GM12878 (cell line): ENCODE results near the gene MRAS. TPM values are rescaled to one million over a fixed set of nuclear protein-coding genes. Genes with fewer than 3 reads are reported as not detected.

Source experiments
- ATAC-seq: fragments of 200-7000 bp; cut with Tn5 transposase; 3 replicates; pipeline ENCODE4 v1.9.1; 2020; ENCODE audit warnings: mild to moderate bottlenecking, moderate library complexity
- BruUV-seq: library from RNA; stranded (reverse); fragments of 400-500 nt; replicated peaks from 2 replicates; lab custom pipeline; 2021; lab: Mats Ljungman, UMichigan
- CTCF ChIA-PET: fragments of 300-600 bp; sonication (Branson Sonifier 250); formaldehyde crosslinking; extraction: SDS; loops from one replicate; lab custom pipeline; 2021; ENCODE audit warnings: inconsistent platforms; lab: Yijun Ruan, JAX
- POLR2A ChIA-PET: fragments of 350-600 bp; formaldehyde crosslinking; extraction: SDS; loops from one replicate; lab custom pipeline; 2021; ENCODE audit warnings: inconsistent platforms; lab: Charles Lee
- RAD21 ChIA-PET: fragments of 300-600 bp; sonication (Branson Sonifier 250); formaldehyde crosslinking; loops from one replicate; lab custom pipeline; 2023; ENCODE audit warnings: antibody characterized with exemption; ENCODE audit not compliant: unreplicated experiment; lab: Charles Lee
- SMC1A ChIA-PET: fragments of 300-600 bp; sonication (Branson Sonifier 250); formaldehyde crosslinking; loops from one replicate; lab custom pipeline; 2023; ENCODE audit not compliant: unreplicated experiment, uncharacterized antibody; lab: Charles Lee
- DNase-seq: peaks from one replicate; pipeline ENCODE4 v3.0.0-alpha.2; 2011; ENCODE audit warnings: low read depth, low spot score
- FAIRE-seq: peaks from 3 replicates; lab custom pipeline; 2011; peaks lifted over from hg19 to GRCh38; lab: Jason Lieb, UNC
- H2AFZ ChIP-seq: 2 replicates; pipeline ENCODE4 v1.6.0; 2011; ENCODE audit warnings: low read depth, low read length, control low read depth; ENCODE audit not compliant: control insufficient read depth
- H3K27ac ChIP-seq: 2 replicates; pipeline ENCODE4 v1.5.1; 2011; ENCODE audit warnings: control low read depth; ENCODE audit not compliant: control insufficient read depth, insufficient read depth
- H3K27me3 ChIP-seq, 2 experiments: replicated peaks in 1 of 2; 2 replicates each; pipeline versions ENCODE4 v1.6.0 to v1.6.1; 2011; ENCODE audit warnings: low read length in 1 of 2; ENCODE audit not compliant: control insufficient read depth in 2 of 2, insufficient read depth in 2 of 2
- H3K36me3 ChIP-seq, 2 experiments: 2 replicates each; pipeline ENCODE4 v1.5.1; 2011; ENCODE audit warnings: low read length in 1 of 2; ENCODE audit not compliant: control insufficient read depth in 2 of 2, insufficient read depth in 2 of 2
- H3K4me1 ChIP-seq: 2 replicates; pipeline ENCODE4 v1.6.1; 2011; ENCODE audit warnings: mild to moderate bottlenecking, low read length, moderate library complexity, mixed read lengths; ENCODE audit not compliant: control insufficient read depth, insufficient read depth
- H3K4me2 ChIP-seq: 2 replicates; pipeline ENCODE4 v1.6.0; 2011; ENCODE audit warnings: control low read depth; ENCODE audit not compliant: control insufficient read depth, insufficient read depth
- H3K4me3 ChIP-seq: fragments of 200-600 bp; sonication (generic); 2 replicates; pipeline ENCODE4 v1.5.1; 2016
- H3K79me2 ChIP-seq: 2 replicates; pipeline ENCODE4 v1.6.0; 2011; ENCODE audit warnings: low read length; ENCODE audit not compliant: control insufficient read depth, insufficient read depth
- H3K9ac ChIP-seq: 2 replicates; pipeline ENCODE4 v1.8.0; 2011; ENCODE audit warnings: low read length, control low read depth, mixed read lengths; ENCODE audit not compliant: control insufficient read depth, insufficient read depth
- H3K9me3 ChIP-seq: replicated peaks from 3 replicates; pipeline ENCODE4 v1.5.1; 2011; ENCODE audit warnings: mild to moderate bottlenecking, low read length; ENCODE audit not compliant: control insufficient read depth, insufficient read depth
- H4K20me1 ChIP-seq: 2 replicates; pipeline ENCODE4 v1.6.0; 2011; ENCODE audit not compliant: control insufficient read depth, insufficient read depth
- ASH2L ChIP-seq: fragments of 300-600, 200-600 bp; sonication (generic); IDR thresholded peaks from 2 replicates; pipeline ENCODE4 v1.6.1; 2017; ENCODE audit warnings: low read depth, mild to moderate bottlenecking, borderline replicate concordance
- BCL3 ChIP-seq: IDR thresholded peaks from 2 replicates; pipeline ENCODE4 v1.6.1; 2011; ENCODE audit warnings: borderline replicate concordance, low read depth, mild to moderate bottlenecking, moderate library complexity, low read length; ENCODE audit not compliant: insufficient read depth, poor library complexity, severe bottlenecking
- BHLHE40 ChIP-seq, 2 experiments: fragments of 450-650 bp in 1 of 2; IDR thresholded peaks; 2 replicates each; pipeline ENCODE4 v1.6.1; 2011 to 2017; ENCODE audit warnings: low read depth in 2 of 2, borderline replicate concordance in 1 of 2, improper control_type of control experiment in 1 of 2, low read length in 1 of 2, mild to moderate bottlenecking in 1 of 2
- CBX3 ChIP-seq: fragments of 200-600 bp; sonication (generic); IDR thresholded peaks from 2 replicates; pipeline ENCODE4 v1.6.1; 2016; ENCODE audit warnings: low read depth, borderline replicate concordance
- CHD1 ChIP-seq: IDR thresholded peaks from 2 replicates; pipeline ENCODE4 v1.6.1; 2012; ENCODE audit warnings: low read depth, low read length, improper control_type of control experiment
- IKZF2 ChIP-seq, 2 experiments: fragments of 450-650 bp; IDR thresholded peaks; 2 replicates each; pipeline ENCODE4 v1.6.1; 2017; ENCODE audit warnings: mild to moderate bottlenecking in 2 of 2, moderate library complexity in 2 of 2
- NFIC ChIP-seq: IDR thresholded peaks from 2 replicates; pipeline ENCODE4 v1.6.1; 2012; ENCODE audit warnings: low read depth, mild to moderate bottlenecking, inconsistent platforms, low read length, moderate library complexity
- STAT3 ChIP-seq: IDR thresholded peaks from 2 replicates; pipeline ENCODE4 v1.6.1; 2011; ENCODE audit warnings: low read depth, low read length, improper control_type of control experiment
- USF1 ChIP-seq: IDR thresholded peaks from 2 replicates; pipeline ENCODE4 v1.6.1; 2011; ENCODE audit warnings: borderline replicate concordance, low read depth, mild to moderate bottlenecking, moderate library complexity, mixed read lengths, low read length; ENCODE audit not compliant: insufficient read depth; ENCODE audit errors: extremely low read length
- WGBS: methylation state at CpG from one replicate; pipeline ENCODE4 v1.1.6; 2016; ENCODE audit warnings: low lambda C conversion rate; ENCODE audit not compliant: insufficient replicate concordance, insufficient coverage; ENCODE audit errors: missing lambda C conversion rate; 5-methylcytosine and 5-hydroxymethylcytosine counted together
- in situ Hi-C: fragments of 300-500 bp; cut with MboI; formaldehyde crosslinking; loops from 9 replicates; pipeline ENCODE4 v1.14.3; 2018; ENCODE audit warnings: mixed read lengths
- intact Hi-C: fragments of 100-400 bp; cut with micrococcal nuclease; formaldehyde crosslinking; loops from one replicate; pipeline ENCODE4 v1.14.2; 2022; ENCODE audit not compliant: unreplicated experiment
- polyA plus RNA-seq, 11 experiments: library from polyadenylated mRNA; depleted of rRNA in 4 of 11; unstranded in 6 of 11; stranded (reverse) in 5 of 11; fragments of >200 nt; fragmentation: Nextera tagmentation in 4 of 11; fragmentation: Illumina TruSeq in 1 of 11; extraction: Ambion mirVana in 4 of 11; extraction: Trizol in 1 of 11; gene quantifications; 1 replicate in 1 of 11; 2 replicates in 10 of 11; pipeline versions ENCODE4 v1.2.1 to v1.2.3, GENCODE V29; 2011 to 2016; ENCODE audit warnings: inconsistent platforms in 2 of 11, missing spikeins in 2 of 11, low read depth in 1 of 11
- total RNA-seq, 4 experiments: library from RNA; depleted of rRNA in 3 of 4; stranded (reverse); fragments of >200 nt in 3 of 4; fragmentation: Illumina TruSeq in 1 of 4; extraction: Trizol in 1 of 4; gene quantifications; 2 replicates each; pipeline versions ENCODE4 v1.2.1 to v1.2.3, GENCODE V29; 2013 to 2021

The MRAS gene
- total and polyA plus RNA-seq, 10 of the 15 experiments (the other 5 are each of a cell fraction or from before 2014, with no cell fraction given) = 0.01 to 0.44 (median 0.17) TPM; not detected in 6

- TF ChIP-seq BCL3 (no peak), CHD1 (no peak), IKZF2 (IDR thresholded peaks at IDR 0.05) (no peak), NFIC (no peak), STAT3 (no peak), BHLHE40 (IDR thresholded peaks at IDR 0.05; ENCODE audit: borderline replicate concordance in 1 of 2, low read depth in 2 of 2, low read length in 1 of 2) (no peak)
- TF ChIP-seq, all 136 proteins: peak for 0
Measured at GRCh38 chr3:138434875-138435772, 86.7 kb downstream of the MRAS start (continued).

GRCh38 chr3:138435840-138436239 is 87.5 kb downstream of the MRAS start:
- Histone ChIP-seq H3K4me3 (no peak overlapping the region), H3K36me3 (no peaks in the 10 kb centered on the region), H3K9me3 (no peaks in the 10 kb centered on the region), H3K4me1 (no peaks in the 10 kb centered on the region), H3K79me2 (no peaks in the 10 kb centered on the region), H3K27ac (no peak overlapping the region), H3K4me2 (no peak overlapping the region), H2AFZ (no peak overlapping the region), H3K9ac (no peak overlapping the region), H4K20me1 (no peaks in the 10 kb centered on the region), H3K27me3 (peaks cover 14 to 15% of the 10 kb centered on the region in 2 experiments)
- no peak for DNase-seq
- SMC1A ChIA-PET = no interaction called here
- POLR2A ChIA-PET = no interaction called here
- CTCF ChIA-PET = no interaction called here
- no peak for FAIRE-seq
- in situ Hi-C loops = no loop called here
- WGBS = 33% methylated on average over 8 of the region's 8 CpGs
- no TSS peak for BruUV-seq
- ATAC-seq = no peak
- intact Hi-C loops = no loop called here
- RAD21 ChIA-PET = no interaction called here
- TF ChIP-seq ASH2L (no peak), USF1 (no peak), CBX3 (no peak)
- TF ChIP-seq, all 136 proteins: peak for 0
